ENCODE measurements around the gene APCDD1.

GRCh38 chr18:10455726-10456453 is 1.5 kb downstream of the APCDD1 start:
- TF ChIP-seq, protein P1, sequence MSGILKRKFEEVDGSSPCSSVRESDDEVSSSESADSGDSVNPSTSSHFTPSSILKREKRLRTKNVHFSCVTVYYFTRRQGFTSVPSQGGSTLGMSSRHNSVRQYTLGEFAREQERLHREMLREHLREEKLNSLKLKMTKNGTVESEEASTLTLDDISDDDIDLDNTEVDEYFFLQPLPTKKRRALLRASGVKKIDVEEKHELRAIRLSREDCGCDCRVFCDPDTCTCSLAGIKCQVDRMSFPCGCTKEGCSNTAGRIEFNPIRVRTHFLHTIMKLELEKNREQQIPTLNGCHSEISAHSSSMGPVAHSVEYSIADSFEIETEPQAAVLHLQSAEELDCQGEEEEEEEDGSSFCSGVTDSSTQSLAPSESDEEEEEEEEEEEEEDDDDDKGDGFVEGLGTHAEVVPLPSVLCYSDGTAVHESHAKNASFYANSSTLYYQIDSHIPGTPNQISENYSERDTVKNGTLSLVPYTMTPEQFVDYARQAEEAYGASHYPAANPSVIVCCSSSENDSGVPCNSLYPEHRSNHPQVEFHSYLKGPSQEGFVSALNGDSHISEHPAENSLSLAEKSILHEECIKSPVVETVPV (CRISPR knock-in tag; IDR thresholded peaks at IDR 0.05), result no peak
- no peak for TF ChIP-seq OSR1 (CRISPR knock-in tag; IDR thresholded peaks at IDR 0.05)
- no peak for TF ChIP-seq RARB (CRISPR knock-in tag; IDR thresholded peaks at IDR 0.05)
- no peak for TF ChIP-seq ZNF565 (CRISPR knock-in tag; conservative IDR thresholded peaks at IDR 0.05; ENCODE audit: low read depth)

All from SK-N-SH treated with all-trans-retinoic acid at 6 μM for 48 hours (cell line).